Tibial nerve (tissue), 4 donors: Measurements from ENCODE around the gene ENOX1. TPM values are rescaled to one million over a fixed set of nuclear protein-coding genes. Genes with fewer than 3 reads are reported as not detected.

Experiments
- DNase-seq, 2 donors: peaks; one replicate each; pipeline ENCODE4 v3.0.0-alpha.2; 2019; ENCODE audit warnings: low spot score in 2 of 2
- H3K27ac ChIP-seq, 4 donors: fragments of 200-600 bp; sonication (generic) in 3 of 4; one replicate each; pipeline ENCODE4 v1.5.1; 2017 to 2019; ENCODE audit warnings: mild to moderate bottlenecking in 1 of 4
- H3K27me3 ChIP-seq, 2 donors: fragments of 200-600 bp; sonication (generic) in 1 of 2; one replicate each; pipeline versions ENCODE4 v1.5.1 to v1.6.0; 2017 to 2019
- H3K36me3 ChIP-seq, 3 donors: fragments of 200-600 bp; sonication (generic); one replicate each; pipeline ENCODE4 v1.5.1; 2018 to 2019
- H3K4me1 ChIP-seq, 4 donors: fragments of 200-600 bp; sonication (generic) in 3 of 4; one replicate each; pipeline ENCODE4 v1.5.1; 2017 to 2019
- H3K4me3 ChIP-seq, 4 donors: fragments of 200-600 bp; sonication (generic) in 3 of 4; one replicate each; pipeline ENCODE4 v1.5.1; 2017 to 2019; ENCODE audit warnings: mild to moderate bottlenecking in 1 of 4, moderate library complexity in 1 of 4
- H3K9me3 ChIP-seq, 4 donors: fragments of 200-600 bp; sonication (generic) in 3 of 4; one replicate each; pipeline ENCODE4 v1.5.1; 2017 to 2019
- CTCF ChIP-seq, 5 experiments: fragments of 200-600 bp in 3 of 5; fragments of 450-650 bp in 2 of 5; sonication (generic) in 3 of 5; IDR thresholded peaks; one replicate each; pipeline ENCODE4 v1.5.1; 2016 to 2019; ENCODE audit warnings: antibody characterized with exemption in 5 of 5, mild to moderate bottlenecking in 3 of 5, moderate library complexity in 2 of 5
- EP300 ChIP-seq, 2 donors: sonication (generic); formaldehyde crosslinking; IDR thresholded peaks; one replicate each; pipeline ENCODE4 v1.6.1; 2017; ENCODE audit warnings: antibody characterized with exemption in 2 of 2, mild to moderate bottlenecking in 1 of 2
- POLR2A ChIP-seq, 2 donors: fragments of 450-650 bp; IDR thresholded peaks; one replicate each; pipeline ENCODE4 v1.6.1; 2017; ENCODE audit warnings: antibody characterized with exemption in 2 of 2, mild to moderate bottlenecking in 2 of 2, moderate library complexity in 2 of 2
- WGBS, 2 donors: methylation state at CpG; one replicate each; pipeline ENCODE4 v1.1.5; 2018; 5-methylcytosine and 5-hydroxymethylcytosine counted together
- total RNA-seq, 4 donors: library from RNA; depleted of rRNA; stranded (reverse); fragments of >200 nt; gene quantifications; one replicate each; pipeline ENCODE4 v1.1.0, GENCODE V29; 2016

The ENOX1 gene
- total RNA-seq, 4 donors from 2014 or later: 2.6 to 8.2 (median 4.6) TPM

- H3K9me3 ChIP-seq: no peaks in the 10 kb centered on the region
- no peak overlapping the region for H3K4me3 ChIP-seq
- DNase-seq: no peak
- no peaks in the 10 kb centered on the region for H3K4me1 ChIP-seq
- H3K27me3 ChIP-seq: no peaks in the 10 kb centered on the region
- 71 to 74% methylated on average over 6 of the region's 6 CpGs for WGBS, 2 donors
- H3K27ac ChIP-seq: no peak overlapping the region
- no peaks in the 10 kb centered on the region for H3K36me3 ChIP-seq
- TF ChIP-seq POLR2A (IDR thresholded peaks at IDR 0.05): no peak
- no peak for TF ChIP-seq EP300 (IDR thresholded peaks at IDR 0.05)
- TF ChIP-seq CTCF (IDR thresholded peaks at IDR 0.05): no peak
Measured at GRCh38 chr13:43289470-43290255, 497.1 kb downstream of the ENOX1 start.

GRCh38 chr13:43286751-43287150 is 500.0 kb downstream of the ENOX1 start:
- H3K4me1 ChIP-seq: no peaks in the 10 kb centered on the region
- H3K36me3 ChIP-seq: no peaks in the 10 kb centered on the region
- WGBS, 2 donors: 97 to 98% methylated on average over 1 of the region's 1 CpG
- H3K27me3 ChIP-seq: no peaks in the 10 kb centered on the region
- H3K27ac ChIP-seq: no peak overlapping the region
- DNase-seq: no peak
- no peaks in the 10 kb centered on the region for H3K9me3 ChIP-seq
- TF ChIP-seq EP300 (IDR thresholded peaks at IDR 0.05) (no peak), POLR2A (IDR thresholded peaks at IDR 0.05) (no peak), CTCF (IDR thresholded peaks at IDR 0.05) (no peak)
- no peak overlapping the region for H3K4me3 ChIP-seq

GRCh38 chr13:43285933-43286597 is 500.7 kb downstream of the ENOX1 start:
- Histone ChIP-seq H3K27me3 (no peaks in the 10 kb centered on the region), H3K4me1 (no peaks in the 10 kb centered on the region), H3K27ac (no peak overlapping the region), H3K4me3 (no peak overlapping the region), H3K36me3 (no peaks in the 10 kb centered on the region), H3K9me3 (no peaks in the 10 kb centered on the region)
- 55 to 65% methylated on average over 7 of the region's 7 CpGs for WGBS, 2 donors
- DNase-seq: no peak
- TF ChIP-seq CTCF (IDR thresholded peaks at IDR 0.05) (no peak), EP300 (IDR thresholded peaks at IDR 0.05) (no peak)

GRCh38 chr13:43284162-43284561 is 502.6 kb downstream of the ENOX1 start:
- Histone ChIP-seq H3K27me3 (no peaks in the 10 kb centered on the region), H3K36me3 (no peaks in the 10 kb centered on the region), H3K4me1 (no peaks in the 10 kb centered on the region), H3K9me3 (no peaks in the 10 kb centered on the region), H3K4me3 (no peak overlapping the region), H3K27ac (no peak overlapping the region)
- no peak for DNase-seq
- TF ChIP-seq EP300 (IDR thresholded peaks at IDR 0.05): no peak
- TF ChIP-seq CTCF (IDR thresholded peaks at IDR 0.05): no peak
- 83 to 91% methylated on average over 3 of the region's 3 CpGs for WGBS, 2 donors

GRCh38 chr13:43279696-43280095 is 507.1 kb downstream of the ENOX1 start:
- Histone ChIP-seq H3K27me3 (no peaks in the 10 kb centered on the region), H3K4me1 (no peaks in the 10 kb centered on the region), H3K4me3 (no peak overlapping the region), H3K27ac (no peak overlapping the region), H3K9me3 (no peaks in the 10 kb centered on the region), H3K36me3 (no peaks in the 10 kb centered on the region)
- no peak for DNase-seq
- TF ChIP-seq POLR2A (IDR thresholded peaks at IDR 0.05) (no peak), CTCF (IDR thresholded peaks at IDR 0.05) (no peak), EP300 (IDR thresholded peaks at IDR 0.05) (no peak)
- WGBS, 2 donors: 47 to 56% methylated on average over 2 of the region's 2 CpGs
